IPS-15b (cell line): Measurements from ENCODE around the gene ACE.
A peak's percentile ranks its signal among the peaks of the same experiment; 100 is the strongest.

Experiments
- H3K27me3 ChIP-seq: one replicate; pipeline ENCODE4 v1.6.1; 2013; ENCODE audit warnings: low read length; ENCODE audit not compliant: control insufficient read depth, insufficient read depth
- H3K36me3 ChIP-seq: one replicate; pipeline ENCODE4 v1.6.1; 2013; ENCODE audit warnings: low read length; ENCODE audit not compliant: control insufficient read depth, insufficient read depth
- H3K4me1 ChIP-seq: one replicate; pipeline ENCODE4 v1.6.1; 2013; ENCODE audit warnings: mild to moderate bottlenecking, low read length; ENCODE audit not compliant: control insufficient read depth, insufficient read depth
- H3K4me3 ChIP-seq: one replicate; pipeline ENCODE4 v1.5.1; 2013; ENCODE audit warnings: low read depth, low read length
- H3K9ac ChIP-seq: one replicate; pipeline ENCODE4 v1.6.1; 2013; ENCODE audit warnings: low read depth, mild to moderate bottlenecking, low read length
- H3K9me3 ChIP-seq: one replicate; pipeline ENCODE4 v1.6.1; 2013; ENCODE audit warnings: mild to moderate bottlenecking, low read length; ENCODE audit not compliant: control insufficient read depth, insufficient read depth

Gene ACE

GRCh38 chr17:63478814-63479494 lies 2.1 kb downstream of the ACE start:
- H3K36me3 ChIP-seq: no peaks in the 10 kb centered on the region
- no peaks in the 10 kb centered on the region for H3K9me3 ChIP-seq
- peaks cover 17% of the 10 kb centered on the region for H3K4me1 ChIP-seq
- H3K27me3 ChIP-seq: peaks cover 17% of the 10 kb centered on the region
- H3K4me3 ChIP-seq: peak overlapping the region; percentile 3
- H3K9ac ChIP-seq: no peak overlapping the region

GRCh38 chr17:63479495-63480184 lies 2.8 kb downstream of the ACE start:
- H3K4me3 ChIP-seq: no peak overlapping the region
- no peaks in the 10 kb centered on the region for H3K36me3 ChIP-seq
- H3K27me3 ChIP-seq: peaks cover 17% of the 10 kb centered on the region
- H3K9ac ChIP-seq: no peak overlapping the region
- no peaks in the 10 kb centered on the region for H3K9me3 ChIP-seq
- peaks cover 17% of the 10 kb centered on the region for H3K4me1 ChIP-seq

- H3K27me3 ChIP-seq: peaks cover 12% of the 10 kb centered on the region
- H3K4me1 ChIP-seq: peaks cover 14% of the 10 kb centered on the region
- H3K36me3 ChIP-seq: no peaks in the 10 kb centered on the region
- H3K9ac ChIP-seq: no peak overlapping the region
- H3K4me3 ChIP-seq: no peak overlapping the region
- H3K9me3 ChIP-seq: no peaks in the 10 kb centered on the region
Measured at GRCh38 chr17:63480192-63480784, 3.4 kb downstream of the ACE start.

GRCh38 chr17:63480826-63481487 lies 4.1 kb downstream of the ACE start:
- Histone ChIP-seq H3K4me1 (peaks cover 8% of the 10 kb centered on the region), H3K27me3 (peaks cover 9% of the 10 kb centered on the region), H3K9me3 (no peaks in the 10 kb centered on the region), H3K9ac (no peak overlapping the region), H3K36me3 (no peaks in the 10 kb centered on the region), H3K4me3 (no peak overlapping the region)

GRCh38 chr17:63481488-63481870 lies 4.6 kb downstream of the ACE start:
- Histone ChIP-seq H3K36me3 (no peaks in the 10 kb centered on the region), H3K27me3 (peaks cover 8% of the 10 kb centered on the region), H3K9ac (no peak overlapping the region)

GRCh38 chr17:63482509-63482908 lies 5.6 kb downstream of the ACE start:
- H3K9ac ChIP-seq: no peak overlapping the region
- H3K36me3 ChIP-seq: no peaks in the 10 kb centered on the region
- no peaks in the 10 kb centered on the region for H3K9me3 ChIP-seq
- no peak overlapping the region for H3K4me3 ChIP-seq
- peaks cover 8% of the 10 kb centered on the region for H3K27me3 ChIP-seq
- peaks cover 6% of the 10 kb centered on the region for H3K4me1 ChIP-seq

More at GRCh38 chr17:63481488-63481870, 4.6 kb downstream of the ACE start:
- Histone ChIP-seq H3K4me3 (no peak overlapping the region), H3K9me3 (no peaks in the 10 kb centered on the region), H3K4me1 (peaks cover 6% of the 10 kb centered on the region)

GRCh38 chr17:63483038-63483437 lies 6.2 kb downstream of the ACE start:
- Histone ChIP-seq H3K4me3 (no peak overlapping the region), H3K9me3 (no peaks in the 10 kb centered on the region), H3K4me1 (peaks cover 4% of the 10 kb centered on the region), H3K27me3 (peaks cover 6% of the 10 kb centered on the region), H3K36me3 (no peaks in the 10 kb centered on the region), H3K9ac (no peak overlapping the region)

GRCh38 chr17:63483655-63484575 lies 7.1 kb downstream of the ACE start:
- Histone ChIP-seq H3K27me3 (no peaks in the 10 kb centered on the region), H3K9ac (no peak overlapping the region), H3K36me3 (no peaks in the 10 kb centered on the region), H3K4me1 (no peaks in the 10 kb centered on the region), H3K9me3 (no peaks in the 10 kb centered on the region), H3K4me3 (no peak overlapping the region)

GRCh38 chr17:63486317-63487013 lies 9.6 kb downstream of the ACE start:
- no peak overlapping the region for H3K4me3 ChIP-seq
- no peaks in the 10 kb centered on the region for H3K9me3 ChIP-seq
- no peaks in the 10 kb centered on the region for H3K27me3 ChIP-seq
- H3K9ac ChIP-seq: no peak overlapping the region
- H3K4me1 ChIP-seq: no peaks in the 10 kb centered on the region
- H3K36me3 ChIP-seq: no peaks in the 10 kb centered on the region

- Histone ChIP-seq H3K9me3 (no peaks in the 10 kb centered on the region), H3K27me3 (no peaks in the 10 kb centered on the region), H3K9ac (no peak overlapping the region), H3K4me3 (no peak overlapping the region), H3K36me3 (no peaks in the 10 kb centered on the region), H3K4me1 (no peaks in the 10 kb centered on the region)
Measured at GRCh38 chr17:63487014-63487339, 10.1 kb downstream of the ACE start.

GRCh38 chr17:63488851-63489250 lies 12.0 kb downstream of the ACE start:
- Histone ChIP-seq H3K9me3 (no peaks in the 10 kb centered on the region), H3K27me3 (no peaks in the 10 kb centered on the region), H3K9ac (no peak overlapping the region), H3K4me1 (no peaks in the 10 kb centered on the region), H3K36me3 (no peaks in the 10 kb centered on the region), H3K4me3 (no peak overlapping the region)
